NB4 (cell line): ENCODE measurements around the gene SLC25A38.

Experiments used
- DNase-seq: peaks from one replicate; pipeline ENCODE4 v3.0.0; 2010; ENCODE audit warnings: low read depth
- H3K4me3 ChIP-seq: one replicate; pipeline ENCODE4 v1.5.1; 2011; ENCODE audit warnings: mild to moderate bottlenecking, low read depth, low read length, moderate library complexity
- MYC ChIP-seq: IDR thresholded peaks from 2 replicates; pipeline ENCODE4 v1.6.1; 2011; ENCODE audit warnings: low read depth, low read length
- POLR2A ChIP-seq: IDR thresholded peaks from 2 replicates; pipeline ENCODE4 v1.6.1; 2011; ENCODE audit warnings: mild to moderate bottlenecking; ENCODE audit not compliant: insufficient read length; ENCODE audit errors: extremely low read depth
- TF ChIP-seq, protein P1 (sequence below): IDR thresholded peaks from 2 replicates; pipeline ENCODE4 v1.6.1; 2011; ENCODE audit warnings: low read depth, low read length
- TF ChIP-seq, protein P2 (sequence below): IDR thresholded peaks from one replicate; pipeline ENCODE4 v1.5.1; 2012; ENCODE audit warnings: low read depth, low read length

SLC25A38 gene

DNA sequence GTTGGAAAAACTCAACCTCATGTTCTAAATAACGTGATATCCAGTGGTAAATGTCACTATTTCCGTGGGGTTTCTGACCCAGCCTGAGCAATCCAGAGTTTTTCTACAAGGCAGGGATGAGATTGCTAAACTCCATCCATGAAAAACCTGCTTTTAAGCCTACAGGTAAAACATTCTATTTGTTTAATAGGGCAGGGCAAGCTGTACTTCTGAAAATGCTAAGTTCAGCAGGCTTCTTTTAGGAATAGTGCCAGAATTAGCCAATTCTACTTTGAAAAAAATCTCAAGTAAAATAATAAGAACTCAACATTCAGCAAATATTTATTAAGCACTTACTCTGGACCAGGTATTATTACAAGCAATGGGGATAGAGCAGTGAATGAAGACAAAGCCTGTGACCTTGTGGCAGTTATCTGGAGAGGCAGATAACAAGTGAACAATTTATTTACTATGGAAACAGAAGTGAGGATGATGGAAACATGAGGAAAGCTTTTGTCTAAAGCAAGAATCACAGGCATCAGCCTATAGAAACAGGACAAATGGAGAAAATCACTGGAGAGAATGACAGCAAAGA is 36.7 kb downstream of the SLC25A38 start:
- TF ChIP-seq, protein P1, sequence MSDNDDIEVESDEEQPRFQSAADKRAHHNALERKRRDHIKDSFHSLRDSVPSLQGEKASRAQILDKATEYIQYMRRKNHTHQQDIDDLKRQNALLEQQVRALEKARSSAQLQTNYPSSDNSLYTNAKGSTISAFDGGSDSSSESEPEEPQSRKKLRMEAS: no peak
- TF ChIP-seq POLR2A (no peak), MYC (no peak)
- TF ChIP-seq, protein P2, sequence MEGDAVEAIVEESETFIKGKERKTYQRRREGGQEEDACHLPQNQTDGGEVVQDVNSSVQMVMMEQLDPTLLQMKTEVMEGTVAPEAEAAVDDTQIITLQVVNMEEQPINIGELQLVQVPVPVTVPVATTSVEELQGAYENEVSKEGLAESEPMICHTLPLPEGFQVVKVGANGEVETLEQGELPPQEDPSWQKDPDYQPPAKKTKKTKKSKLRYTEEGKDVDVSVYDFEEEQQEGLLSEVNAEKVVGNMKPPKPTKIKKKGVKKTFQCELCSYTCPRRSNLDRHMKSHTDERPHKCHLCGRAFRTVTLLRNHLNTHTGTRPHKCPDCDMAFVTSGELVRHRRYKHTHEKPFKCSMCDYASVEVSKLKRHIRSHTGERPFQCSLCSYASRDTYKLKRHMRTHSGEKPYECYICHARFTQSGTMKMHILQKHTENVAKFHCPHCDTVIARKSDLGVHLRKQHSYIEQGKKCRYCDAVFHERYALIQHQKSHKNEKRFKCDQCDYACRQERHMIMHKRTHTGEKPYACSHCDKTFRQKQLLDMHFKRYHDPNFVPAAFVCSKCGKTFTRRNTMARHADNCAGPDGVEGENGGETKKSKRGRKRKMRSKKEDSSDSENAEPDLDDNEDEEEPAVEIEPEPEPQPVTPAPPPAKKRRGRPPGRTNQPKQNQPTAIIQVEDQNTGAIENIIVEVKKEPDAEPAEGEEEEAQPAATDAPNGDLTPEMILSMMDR: no peak
- no peak for DNase-seq

DNA sequence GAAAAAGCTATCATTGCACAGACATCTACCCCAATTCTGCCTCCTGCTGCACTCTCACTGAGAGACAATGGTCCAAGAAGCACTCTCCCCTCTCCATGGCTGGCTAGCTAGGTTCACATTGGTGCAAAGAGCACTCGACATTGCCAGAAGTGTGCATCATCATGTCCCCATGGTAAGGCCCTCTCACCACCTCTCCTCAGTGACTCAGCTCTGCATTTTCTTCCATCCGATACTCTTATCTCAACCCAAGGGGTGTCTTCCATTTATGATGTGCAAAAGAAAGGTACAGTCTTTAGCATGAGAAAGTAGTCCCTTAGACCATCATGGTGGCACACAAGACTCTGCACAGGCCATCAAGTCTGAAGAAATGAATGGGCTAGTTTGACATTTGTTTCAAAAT is 37.4 kb downstream of the SLC25A38 start:
- TF ChIP-seq MYC: no peak
- no peak for DNase-seq

More for the DNA sequence above, 36.7 kb downstream of the SLC25A38 start:
- no peak overlapping the region for H3K4me3 ChIP-seq

DNA sequence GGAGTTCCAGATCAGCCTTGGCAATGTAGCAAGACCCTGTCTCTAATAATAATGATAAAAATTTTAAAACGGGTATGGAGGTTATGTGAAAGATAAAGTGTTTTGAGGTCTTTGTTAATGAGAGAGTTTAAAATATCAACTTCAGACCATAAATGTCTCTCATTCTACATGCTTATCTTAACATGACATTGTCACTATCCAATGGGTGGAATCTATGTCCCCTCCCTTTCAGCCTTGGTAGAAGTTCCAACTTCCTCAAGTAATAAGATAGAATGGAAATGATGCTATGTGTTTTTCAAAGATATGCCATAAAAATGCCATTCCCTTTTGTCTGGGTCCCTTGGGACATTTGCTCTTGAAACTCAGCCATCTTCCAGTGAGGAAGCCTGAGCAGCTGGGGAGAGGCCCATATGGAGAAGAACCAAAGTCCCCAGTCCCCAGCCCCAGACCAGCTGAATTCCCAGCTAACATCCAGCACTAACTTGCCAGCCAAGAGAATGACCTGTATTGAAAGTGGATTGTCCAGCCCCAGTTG is 40.3 kb downstream of the SLC25A38 start:
- no peak for TF ChIP-seq MYC
- DNase-seq: no peak
- no peak overlapping the region for H3K4me3 ChIP-seq

More for the DNA sequence above, 37.4 kb downstream of the SLC25A38 start:
- no peak overlapping the region for H3K4me3 ChIP-seq

DNA sequence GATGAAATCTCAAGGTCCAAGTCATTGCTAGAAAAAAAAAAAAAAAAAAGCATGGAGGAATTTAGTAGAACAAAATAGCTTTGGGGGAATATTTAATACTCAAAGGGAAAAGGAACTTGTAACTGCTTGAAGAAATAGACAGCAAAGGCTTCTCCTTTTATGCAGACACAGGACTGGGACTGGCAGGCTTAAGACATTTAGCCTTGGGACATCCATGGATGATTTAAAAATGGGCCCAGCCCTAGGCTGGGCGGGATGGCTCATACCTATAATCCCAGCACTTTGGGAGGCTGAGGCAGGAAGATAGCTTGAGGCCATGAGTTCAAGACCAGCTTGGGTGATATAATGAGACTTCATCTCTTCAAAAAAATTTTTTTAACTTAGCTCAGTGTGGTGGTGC is 43.1 kb downstream of the SLC25A38 start:
- TF ChIP-seq, protein P1: no peak
- TF ChIP-seq MYC: no peak
- no peak for TF ChIP-seq POLR2A
- TF ChIP-seq, protein P2: no peak
- DNase-seq: no peak

DNA sequence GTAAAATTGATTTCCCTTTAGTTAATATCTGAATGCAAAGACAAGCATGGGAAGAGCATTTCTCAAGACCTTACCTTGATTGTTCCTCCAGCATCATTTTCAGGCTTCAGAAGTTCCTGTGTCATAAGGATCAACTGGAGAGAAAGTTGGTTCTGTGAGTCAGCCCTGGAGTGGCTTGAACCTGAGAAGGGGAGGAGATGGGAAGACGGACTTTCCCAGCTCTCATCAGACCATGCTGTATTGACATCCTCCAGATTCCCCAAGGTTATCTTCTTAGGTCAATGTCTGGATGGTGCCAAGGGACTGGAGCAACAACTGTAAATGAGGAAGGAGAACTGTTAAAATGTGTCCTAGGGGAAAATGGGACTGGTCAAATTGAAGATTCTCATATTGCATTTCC is 44.3 kb downstream of the SLC25A38 start:
- H3K4me3 ChIP-seq: no peak overlapping the region
- no peak for DNase-seq
- no peak for TF ChIP-seq MYC
- TF ChIP-seq, protein P2: no peak
- no peak for TF ChIP-seq POLR2A
- TF ChIP-seq, protein P1: no peak

More for the DNA sequence above, 43.1 kb downstream of the SLC25A38 start:
- H3K4me3 ChIP-seq: no peak overlapping the region

DNA sequence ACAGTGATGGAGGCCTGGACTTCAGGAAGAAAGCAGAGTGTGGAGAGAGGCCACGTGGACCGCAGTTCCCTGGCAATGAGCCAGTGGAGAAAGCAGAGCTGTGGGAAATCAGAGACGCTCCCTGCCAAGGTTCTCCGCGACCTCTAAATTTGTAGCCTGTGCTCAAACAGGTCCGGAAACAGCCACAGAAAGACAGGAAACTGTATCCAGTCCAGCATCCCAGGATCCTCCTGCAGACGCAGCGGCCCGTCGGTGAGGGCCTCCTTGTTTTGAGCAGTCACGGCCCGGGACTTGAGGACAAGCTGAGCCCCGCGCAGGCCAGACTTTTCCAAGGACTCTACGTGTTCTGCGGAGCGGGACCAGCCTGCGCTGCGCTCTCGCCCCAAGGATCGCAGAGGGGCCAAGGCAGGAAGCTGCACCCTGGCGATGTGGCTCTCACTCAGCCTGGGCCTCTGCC is 45.6 kb downstream of the SLC25A38 start:
- H3K4me3 ChIP-seq: no peak overlapping the region
- TF ChIP-seq, protein P1: no peak
- TF ChIP-seq, protein P2: no peak
- no peak for DNase-seq

DNA sequence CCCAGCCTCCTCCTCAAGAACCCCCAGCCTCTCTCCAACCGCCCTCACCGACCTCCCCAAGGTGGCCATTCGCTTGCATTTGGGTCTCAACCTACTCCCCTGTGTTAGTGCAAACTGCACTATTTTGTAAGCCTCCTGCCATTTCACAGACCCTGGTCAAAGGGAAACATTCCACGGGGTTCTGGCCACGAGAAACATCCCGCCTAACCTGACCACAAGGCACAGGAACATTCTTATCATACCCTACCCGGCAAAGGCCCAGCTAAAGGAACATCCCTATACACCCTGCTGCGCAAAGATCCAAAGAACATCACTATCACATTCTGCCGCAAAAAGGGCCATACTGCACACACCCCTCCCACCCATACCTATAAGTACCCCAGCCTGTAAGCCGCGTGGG is 46.3 kb downstream of the SLC25A38 start:
- no peak for DNase-seq
- H3K4me3 ChIP-seq: no peak overlapping the region
- TF ChIP-seq, protein P2: no peak
- TF ChIP-seq, protein P1: no peak
- TF ChIP-seq MYC (no peak), POLR2A (no peak)
